ENCODE data around the gene CLDN20. TPM values are rescaled to one million over a fixed set of nuclear protein-coding genes. Genes with fewer than 3 reads are reported as not detected.
"Not testable (repeated sequence)": the region's sequence is repeated elsewhere in the genome, so short reads cannot be mapped to it uniquely, and the experiment has no call there.

Gene CLDN20
- total RNA-seq, 1 experiment from 2014 or later: not detected

- ChIA-PET CTCF (no interaction called here), POLR2A (no interaction called here)
- intact Hi-C loops (cut with micrococcal nuclease; ENCODE audit: unreplicated experiment): no loop called here
- no peaks in the 10 kb centered on the region for H3K27me3 ChIP-seq (ENCODE audit: control insufficient read depth, insufficient read depth, low read length)
- peaks cover 4% of the 10 kb centered on the region; the same call in 1 of the 2 replicates for H3K4me1 ChIP-seq (ENCODE audit: control insufficient read depth, insufficient read depth, low read length)
- no peaks in the 10 kb centered on the region for H3K9me3 ChIP-seq (ENCODE audit: control insufficient read depth, insufficient read depth, low read depth, low read length)
- BruUV-seq (replicated peaks): no TSS peak
- TF ChIP-seq TCF7L2 (IDR thresholded peaks at IDR 0.05; ENCODE audit: low read depth, low read length): no peak
- no peak for TF ChIP-seq SIN3A (IDR thresholded peaks at IDR 0.05; ENCODE audit: borderline replicate concordance, insufficient read depth, low read depth, low read length)
- no peak for TF ChIP-seq REST (IDR thresholded peaks at IDR 0.05; ENCODE audit: insufficient read depth in 1 of 2, low read depth in 2 of 2, low read length in 1 of 2)
- TF ChIP-seq, protein P1, sequence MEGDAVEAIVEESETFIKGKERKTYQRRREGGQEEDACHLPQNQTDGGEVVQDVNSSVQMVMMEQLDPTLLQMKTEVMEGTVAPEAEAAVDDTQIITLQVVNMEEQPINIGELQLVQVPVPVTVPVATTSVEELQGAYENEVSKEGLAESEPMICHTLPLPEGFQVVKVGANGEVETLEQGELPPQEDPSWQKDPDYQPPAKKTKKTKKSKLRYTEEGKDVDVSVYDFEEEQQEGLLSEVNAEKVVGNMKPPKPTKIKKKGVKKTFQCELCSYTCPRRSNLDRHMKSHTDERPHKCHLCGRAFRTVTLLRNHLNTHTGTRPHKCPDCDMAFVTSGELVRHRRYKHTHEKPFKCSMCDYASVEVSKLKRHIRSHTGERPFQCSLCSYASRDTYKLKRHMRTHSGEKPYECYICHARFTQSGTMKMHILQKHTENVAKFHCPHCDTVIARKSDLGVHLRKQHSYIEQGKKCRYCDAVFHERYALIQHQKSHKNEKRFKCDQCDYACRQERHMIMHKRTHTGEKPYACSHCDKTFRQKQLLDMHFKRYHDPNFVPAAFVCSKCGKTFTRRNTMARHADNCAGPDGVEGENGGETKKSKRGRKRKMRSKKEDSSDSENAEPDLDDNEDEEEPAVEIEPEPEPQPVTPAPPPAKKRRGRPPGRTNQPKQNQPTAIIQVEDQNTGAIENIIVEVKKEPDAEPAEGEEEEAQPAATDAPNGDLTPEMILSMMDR (IDR thresholded peaks at IDR 0.05): no peak
- no peak for TF ChIP-seq POLR2AphosphoS5 (IDR thresholded peaks at IDR 0.05; ENCODE audit: low read depth, low read length)
- in situ Hi-C loops (cut with HindIII; ENCODE audit: low pct_unique_long_range_greater_than_20kb, low sequenced_read_pairs): no loop called here
- H3K36me3 ChIP-seq (ENCODE audit: control insufficient read depth, insufficient read depth, low read length): no peaks in the 10 kb centered on the region
- ATAC-seq: no peak
- DNase-seq (ENCODE audit: low read depth, low spot score): no peak
- H3K4me3 ChIP-seq (ENCODE audit: low read depth in 2 of 2, low read length in 2 of 2): no peak overlapping the region
- H3K27ac ChIP-seq (ENCODE audit: low read length): peak overlapping the region; percentile 18; the same call in 1 of the 2 replicates
These were observed 35.2 kb upstream of the CLDN20 start for GRCh38 chr6:155228546-155229166.

GRCh38 chr6:155230975-155231374 lies 32.8 kb upstream of the CLDN20 start:
- DNase-seq (ENCODE audit: low read depth, low spot score); BruUV-seq (replicated peaks); ATAC-seq; H3K27ac ChIP-seq (ENCODE audit: low read length); H3K9me3 ChIP-seq (ENCODE audit: control insufficient read depth, insufficient read depth, low read depth, low read length); H3K4me1 ChIP-seq (ENCODE audit: control insufficient read depth, insufficient read depth, low read length); CTCF ChIA-PET; H3K4me3 ChIP-seq (ENCODE audit: low read depth in 2 of 2, low read length in 2 of 2); in situ Hi-C loops (cut with HindIII; ENCODE audit: low pct_unique_long_range_greater_than_20kb, low sequenced_read_pairs); intact Hi-C loops (cut with micrococcal nuclease; ENCODE audit: unreplicated experiment); POLR2A ChIA-PET; H3K36me3 ChIP-seq (ENCODE audit: control insufficient read depth, insufficient read depth, low read length); H3K27me3 ChIP-seq (ENCODE audit: control insufficient read depth, insufficient read depth, low read length): not testable (repeated sequence)

- intact Hi-C loops (cut with micrococcal nuclease; ENCODE audit: unreplicated experiment): no loop called here
- ChIA-PET CTCF (no interaction called here), POLR2A (interaction anchor here (0.7 kb wide), 1 partner anchor 10 kb away, joined by 3 read pairs; no protein-coding TSS in a partner anchor)
- no peaks in the 10 kb centered on the region for H3K27me3 ChIP-seq (ENCODE audit: control insufficient read depth, insufficient read depth, low read length)
- in situ Hi-C loops (cut with HindIII; ENCODE audit: low pct_unique_long_range_greater_than_20kb, low sequenced_read_pairs): no loop called here
- DNase-seq (ENCODE audit: low read depth, low spot score): no peak
- TF ChIP-seq TCF7L2 (IDR thresholded peaks at IDR 0.05; ENCODE audit: low read depth, low read length): no peak
- no peak overlapping the region for H3K4me3 ChIP-seq (ENCODE audit: low read depth in 2 of 2, low read length in 2 of 2)
- H3K9me3 ChIP-seq (ENCODE audit: control insufficient read depth, insufficient read depth, low read depth, low read length): no peaks in the 10 kb centered on the region
- H3K27ac ChIP-seq (ENCODE audit: low read length): peak overlapping the region; percentile 26; the same call in 1 of the 2 replicates
- ATAC-seq: no peak
- H3K4me1 ChIP-seq (ENCODE audit: control insufficient read depth, insufficient read depth, low read length): no peaks in the 10 kb centered on the region
- no peaks in the 10 kb centered on the region for H3K36me3 ChIP-seq (ENCODE audit: control insufficient read depth, insufficient read depth, low read length)
- no TSS peak for BruUV-seq (replicated peaks)
These were observed 31.0 kb upstream of the CLDN20 start for GRCh38 chr6:155232848-155233247.

All from Panc1 (cell line).